ENCODE results near the gene CD2. TPM values are rescaled to one million over a fixed set of nuclear protein-coding genes. Genes with fewer than 3 reads are reported as not detected.
A peak's percentile ranks its signal among the peaks of the same experiment; 100 is the strongest.

Gene CD2
- total RNA-seq, 1 donor from 2014 or later, result not detected

DNA sequence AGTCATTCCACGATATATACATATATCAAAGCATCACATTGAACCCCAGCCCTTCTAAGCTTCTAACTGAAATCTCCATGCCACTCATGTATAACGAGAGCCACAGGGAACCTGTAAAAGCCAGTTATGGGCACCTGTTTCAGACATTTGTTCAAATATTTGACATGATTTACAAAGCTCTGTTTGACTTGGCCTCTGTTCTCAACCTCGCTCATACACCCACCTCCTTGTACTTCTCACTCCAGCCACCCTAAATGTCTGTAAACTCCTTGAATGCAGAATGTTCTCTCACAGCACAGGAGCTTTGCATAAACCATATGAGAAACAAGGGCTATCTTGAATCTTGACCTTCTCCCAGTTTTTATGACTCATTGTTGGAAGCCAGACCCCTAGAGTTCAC lies 36.9 kb upstream of the CD2 start:
- no peak for FAIRE-seq
- TF ChIP-seq, protein P1, sequence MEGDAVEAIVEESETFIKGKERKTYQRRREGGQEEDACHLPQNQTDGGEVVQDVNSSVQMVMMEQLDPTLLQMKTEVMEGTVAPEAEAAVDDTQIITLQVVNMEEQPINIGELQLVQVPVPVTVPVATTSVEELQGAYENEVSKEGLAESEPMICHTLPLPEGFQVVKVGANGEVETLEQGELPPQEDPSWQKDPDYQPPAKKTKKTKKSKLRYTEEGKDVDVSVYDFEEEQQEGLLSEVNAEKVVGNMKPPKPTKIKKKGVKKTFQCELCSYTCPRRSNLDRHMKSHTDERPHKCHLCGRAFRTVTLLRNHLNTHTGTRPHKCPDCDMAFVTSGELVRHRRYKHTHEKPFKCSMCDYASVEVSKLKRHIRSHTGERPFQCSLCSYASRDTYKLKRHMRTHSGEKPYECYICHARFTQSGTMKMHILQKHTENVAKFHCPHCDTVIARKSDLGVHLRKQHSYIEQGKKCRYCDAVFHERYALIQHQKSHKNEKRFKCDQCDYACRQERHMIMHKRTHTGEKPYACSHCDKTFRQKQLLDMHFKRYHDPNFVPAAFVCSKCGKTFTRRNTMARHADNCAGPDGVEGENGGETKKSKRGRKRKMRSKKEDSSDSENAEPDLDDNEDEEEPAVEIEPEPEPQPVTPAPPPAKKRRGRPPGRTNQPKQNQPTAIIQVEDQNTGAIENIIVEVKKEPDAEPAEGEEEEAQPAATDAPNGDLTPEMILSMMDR (IDR thresholded peaks at IDR 0.05; ENCODE audit: insufficient read depth, low read length, severe bottlenecking), result no peak
- no peaks in the 10 kb centered on the region for H3K27me3 ChIP-seq (ENCODE audit: control insufficient read depth, insufficient read depth, low read length)
- no peak overlapping the region for H3K4me3 ChIP-seq (ENCODE audit: low read depth, low read length)
- no peaks in the 10 kb centered on the region for H3K36me3 ChIP-seq (ENCODE audit: control insufficient read depth, insufficient read depth, low read length)
- DNase-seq (ENCODE audit: low read depth), result no peak

DNA sequence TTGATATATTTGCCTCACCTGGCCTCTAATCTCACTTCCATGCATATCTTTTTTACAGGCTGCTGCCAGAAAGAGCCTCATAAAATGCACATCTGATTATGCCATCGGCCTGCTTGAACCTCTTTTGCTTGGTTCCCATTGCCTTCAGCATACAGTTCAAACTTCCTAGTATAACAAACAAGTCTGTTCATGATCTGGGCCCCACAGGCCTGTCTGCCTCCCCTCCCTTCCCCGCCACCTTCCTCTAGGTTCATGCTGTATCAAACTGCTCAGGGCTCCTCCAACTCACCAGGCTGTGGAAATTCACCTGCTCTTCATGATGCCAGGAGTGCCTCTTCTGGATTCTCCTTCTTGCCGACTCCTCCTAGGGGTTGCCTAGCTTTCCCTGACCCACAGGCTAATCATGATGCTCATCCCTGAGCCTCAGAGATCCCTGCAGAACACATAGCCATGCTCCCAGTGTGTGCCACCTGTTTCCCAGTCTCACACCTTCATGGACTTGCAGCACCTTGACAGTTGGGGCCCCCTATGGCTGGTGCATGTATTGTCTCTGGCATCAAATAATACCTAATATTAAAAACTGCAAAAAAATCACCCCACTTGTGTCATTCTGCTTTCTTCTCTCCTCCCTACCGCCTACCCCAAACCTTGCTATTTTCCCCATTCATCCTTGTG lies 33.7 kb upstream of the CD2 start:
- DNase-seq (ENCODE audit: low read depth) (peak; percentile 81), FAIRE-seq (no peak)
- Histone ChIP-seq H3K27me3 (ENCODE audit: control insufficient read depth, insufficient read depth, low read length) (no peaks in the 10 kb centered on the region), H3K36me3 (ENCODE audit: control insufficient read depth, insufficient read depth, low read length) (no peaks in the 10 kb centered on the region), H3K4me3 (ENCODE audit: low read depth, low read length) (no peak overlapping the region)
- TF ChIP-seq, protein P1 (IDR thresholded peaks at IDR 0.05; ENCODE audit: insufficient read depth, low read length, severe bottlenecking), result peak; percentile 24

DNA sequence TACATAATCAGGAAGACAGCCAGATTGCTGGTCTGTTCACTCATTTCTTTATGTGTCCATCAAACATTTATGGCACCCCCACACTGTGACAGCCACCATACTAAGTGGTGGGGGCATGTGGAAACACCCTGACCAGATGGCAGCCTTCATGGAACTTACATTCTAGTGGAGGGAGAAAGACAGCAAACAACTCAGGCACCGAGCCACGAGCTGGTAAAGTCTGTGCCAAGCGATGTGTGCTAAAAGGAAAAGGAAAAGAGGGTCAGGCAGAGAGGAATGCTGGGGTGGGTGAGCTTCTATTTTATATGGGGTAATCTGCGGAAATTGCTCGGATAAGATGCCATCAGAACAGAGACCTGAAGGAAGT lies 33.2 kb upstream of the CD2 start:
- Histone ChIP-seq H3K27me3 (ENCODE audit: control insufficient read depth, insufficient read depth, low read length) (no peaks in the 10 kb centered on the region), H3K4me3 (ENCODE audit: low read depth, low read length) (no peak overlapping the region), H3K36me3 (ENCODE audit: control insufficient read depth, insufficient read depth, low read length) (no peaks in the 10 kb centered on the region)
- TF ChIP-seq, protein P1 (IDR thresholded peaks at IDR 0.05; ENCODE audit: insufficient read depth, low read length, severe bottlenecking), result no peak
- FAIRE-seq (no peak), DNase-seq (ENCODE audit: low read depth) (no peak)

DNA sequence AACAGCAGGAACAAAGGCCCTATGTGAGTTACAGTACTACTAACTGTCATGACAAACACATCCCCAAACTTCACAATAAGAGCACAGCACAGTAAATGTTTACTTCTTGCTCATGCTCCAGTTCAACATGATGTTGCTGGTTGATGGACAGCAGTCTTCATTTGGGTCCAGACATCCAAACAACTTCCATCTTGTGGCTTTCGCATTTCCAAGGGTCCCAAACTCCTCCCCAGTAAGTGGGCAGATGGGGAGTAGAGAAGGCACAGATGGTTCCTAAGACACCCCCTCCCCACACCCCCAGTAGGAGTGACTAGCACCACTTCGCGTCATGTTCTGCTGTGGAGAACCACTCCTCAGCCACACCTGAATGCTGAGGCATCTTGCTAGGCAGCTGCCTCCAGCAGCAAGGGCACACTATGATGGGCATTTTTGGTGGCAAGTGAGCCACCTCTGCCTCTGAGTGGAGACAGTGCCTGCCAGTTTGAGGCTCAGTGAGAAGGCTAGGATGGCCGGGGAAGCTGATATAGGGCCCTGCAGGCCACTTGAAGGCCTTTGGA lies 32.7 kb upstream of the CD2 start:
- no peak for FAIRE-seq
- Histone ChIP-seq H3K27me3 (ENCODE audit: control insufficient read depth, insufficient read depth, low read length) (no peaks in the 10 kb centered on the region), H3K4me3 (ENCODE audit: low read depth, low read length) (no peak overlapping the region), H3K36me3 (ENCODE audit: control insufficient read depth, insufficient read depth, low read length) (no peaks in the 10 kb centered on the region)
- DNase-seq (ENCODE audit: low read depth), result no peak
- TF ChIP-seq, protein P1 (IDR thresholded peaks at IDR 0.05; ENCODE audit: insufficient read depth, low read length, severe bottlenecking), result no peak

- Histone ChIP-seq H3K4me3 (ENCODE audit: low read depth, low read length) (no peak overlapping the region), H3K27me3 (ENCODE audit: control insufficient read depth, insufficient read depth, low read length) (no peaks in the 10 kb centered on the region), H3K36me3 (ENCODE audit: control insufficient read depth, insufficient read depth, low read length) (no peaks in the 10 kb centered on the region)
- no peak for FAIRE-seq
- TF ChIP-seq, protein P1 (IDR thresholded peaks at IDR 0.05; ENCODE audit: insufficient read depth, low read length, severe bottlenecking), result no peak
- peak; percentile 98 for DNase-seq (ENCODE audit: low read depth)
Observed at GRCh38 chr1:116722016-116722838, 32.0 kb upstream of the CD2 start.

Measured in bronchial epithelial cell (primary cell).